ENCODE measurements around the gene SPPL3. TPM values are rescaled to one million over a fixed set of nuclear protein-coding genes. Genes with fewer than 3 reads are reported as not detected.

Gene SPPL3
- total and polyA plus RNA-seq, 7 experiments from 2014 or later = 22.8 to 51.8 (median 47.5) TPM

- intact Hi-C loops (cut with micrococcal nuclease) = no loop called here
- Mint-ChIP-seq H3K4me3 (peak overlapping the region in 1 of 10 donors; percentile 19), H3K9me3 (no peaks in the 10 kb centered on the region), H3K27ac (peak overlapping the region in 2 of 9 donors; percentile 6 to 52), H3K36me3 (peaks cover 0 to 3% (median 0%) of the 10 kb centered on the region in 5 donors), H3K4me1 (peaks cover 35 to 92% (median 79%) of the 10 kb centered on the region in 7 donors), H3K27me3 (no peaks in the 10 kb centered on the region)
- H3K27me3 ChIP-seq (ENCODE audit: control insufficient read depth in 2 of 2, insufficient read depth in 2 of 2, low read length in 2 of 2) = no peaks in the 10 kb centered on the region
- H3K36me3 ChIP-seq (ENCODE audit: control insufficient read depth in 2 of 3, insufficient read depth in 3 of 3, low read length in 3 of 3) = no peaks in the 10 kb centered on the region
- no peaks in the 10 kb centered on the region for H3K9me3 ChIP-seq (ENCODE audit: control insufficient read depth in 2 of 3, low read length in 3 of 3)
- DNase-seq (no peak), ATAC-seq (no peak)
- no peak overlapping the region for H3K27ac ChIP-seq (ENCODE audit: low read depth, low read length)
- no peak overlapping the region for H3K4me3 ChIP-seq (ENCODE audit: low read length)
- ChIA-PET POLR2A (no interaction called here), CTCF (no interaction called here)
- peaks cover 0 to 12% of the 10 kb centered on the region in 2 donors for H3K4me1 ChIP-seq (ENCODE audit: control insufficient read depth in 2 of 2, insufficient read depth in 2 of 2, low read length in 2 of 2)
Observed at GRCh38 chr12:120846721-120847120, 57.4 kb downstream of the SPPL3 start.

GRCh38 chr12:120845696-120846095, 58.5 kb downstream of the SPPL3 start:
- Mint-ChIP-seq H3K4me1 (peaks cover 26 to 82% (median 69%) of the 10 kb centered on the region in 7 donors), H3K27ac (peak overlapping the region in 2 of 9 donors; percentile 26 to 68), H3K4me3 (no peak overlapping the region), H3K36me3 (peaks cover 0 to 7% (median 0%) of the 10 kb centered on the region in 5 donors), H3K27me3 (no peaks in the 10 kb centered on the region), H3K9me3 (no peaks in the 10 kb centered on the region)
- H3K27ac ChIP-seq (ENCODE audit: low read depth, low read length) = no peak overlapping the region
- H3K4me3 ChIP-seq (ENCODE audit: low read length) = no peak overlapping the region
- no peaks in the 10 kb centered on the region for H3K27me3 ChIP-seq (ENCODE audit: control insufficient read depth in 2 of 2, insufficient read depth in 2 of 2, low read length in 2 of 2)
- H3K4me1 ChIP-seq (ENCODE audit: control insufficient read depth in 2 of 2, insufficient read depth in 2 of 2, low read length in 2 of 2) = peaks cover 0 to 8% of the 10 kb centered on the region in 2 donors
- POLR2A ChIA-PET = no interaction called here
- ATAC-seq (no peak), DNase-seq (no peak)
- no peaks in the 10 kb centered on the region for H3K36me3 ChIP-seq (ENCODE audit: control insufficient read depth in 2 of 3, insufficient read depth in 3 of 3, low read length in 3 of 3)
- intact Hi-C loops (cut with micrococcal nuclease) = no loop called here
- CTCF ChIA-PET = interaction anchor here (0.6 to 1.1 kb wide), 3 partner anchors 23 to 214 kb away, joined by 3 to 4 read pairs (median 3); no protein-coding TSS in a partner anchor
- H3K9me3 ChIP-seq (ENCODE audit: control insufficient read depth in 2 of 3, low read length in 3 of 3) = no peaks in the 10 kb centered on the region

- peaks cover 0 to 12% (median 4%) of the 10 kb centered on the region in 5 donors for H3K36me3 Mint-ChIP-seq
- H3K4me3 Mint-ChIP-seq = no peak overlapping the region
- no peaks in the 10 kb centered on the region for H3K9me3 Mint-ChIP-seq
- peak overlapping the region in 4 of 9 donors; percentile 14 to 53 (median 39) for H3K27ac Mint-ChIP-seq
- ATAC-seq (no peak), DNase-seq (no peak)
- no peaks in the 10 kb centered on the region for H3K36me3 ChIP-seq (ENCODE audit: control insufficient read depth in 2 of 3, insufficient read depth in 3 of 3, low read length in 3 of 3)
- H3K9me3 ChIP-seq (ENCODE audit: control insufficient read depth in 2 of 3, low read length in 3 of 3) = no peaks in the 10 kb centered on the region
- intact Hi-C loops (cut with micrococcal nuclease) = no loop called here
- no peaks in the 10 kb centered on the region for H3K27me3 Mint-ChIP-seq
- ChIA-PET CTCF (interaction anchor here (0.6 to 1.1 kb wide), 3 partner anchors 25 to 215 kb away, joined by 3 to 5 read pairs (median 4); no protein-coding TSS in a partner anchor), POLR2A (no interaction called here)
- no peaks in the 10 kb centered on the region for H3K27me3 ChIP-seq (ENCODE audit: control insufficient read depth in 2 of 2, insufficient read depth in 2 of 2, low read length in 2 of 2)
- peaks cover 26 to 79% (median 65%) of the 10 kb centered on the region in 7 donors for H3K4me1 Mint-ChIP-seq
- no peak overlapping the region for H3K27ac ChIP-seq (ENCODE audit: low read depth, low read length)
- peaks cover 0 to 8% of the 10 kb centered on the region in 2 donors for H3K4me1 ChIP-seq (ENCODE audit: control insufficient read depth in 2 of 2, insufficient read depth in 2 of 2, low read length in 2 of 2)
- no peak overlapping the region for H3K4me3 ChIP-seq (ENCODE audit: low read length)
Observed at GRCh38 chr12:120844768-120845449, 59.2 kb downstream of the SPPL3 start.

- CTCF ChIA-PET = no interaction called here
- no peak for ATAC-seq
Observed at GRCh38 chr12:120844297-120844696, 59.9 kb downstream of the SPPL3 start.

GRCh38 chr12:120843472-120843871, 60.7 kb downstream of the SPPL3 start:
- H3K36me3 Mint-ChIP-seq = peaks cover 0 to 12% (median 4%) of the 10 kb centered on the region in 5 donors
- Histone ChIP-seq H3K27ac (ENCODE audit: low read depth, low read length) (no peak overlapping the region), H3K36me3 (ENCODE audit: control insufficient read depth in 2 of 3, insufficient read depth in 3 of 3, low read length in 3 of 3) (no peaks in the 10 kb centered on the region), H3K4me3 (ENCODE audit: low read length) (no peak overlapping the region), H3K4me1 (ENCODE audit: control insufficient read depth in 2 of 2, insufficient read depth in 2 of 2, low read length in 2 of 2) (peaks cover 0 to 8% of the 10 kb centered on the region in 2 donors), H3K9me3 (ENCODE audit: control insufficient read depth in 2 of 3, low read length in 3 of 3) (no peaks in the 10 kb centered on the region), H3K27me3 (ENCODE audit: control insufficient read depth in 2 of 2, insufficient read depth in 2 of 2, low read length in 2 of 2) (no peaks in the 10 kb centered on the region)
- ChIA-PET POLR2A (no interaction called here), CTCF (no interaction called here)
- no peak overlapping the region for H3K4me3 Mint-ChIP-seq
- peaks cover 22 to 66% (median 54%) of the 10 kb centered on the region in 7 donors for H3K4me1 Mint-ChIP-seq
- intact Hi-C loops (cut with micrococcal nuclease) = no loop called here
- no peaks in the 10 kb centered on the region for H3K9me3 Mint-ChIP-seq
- H3K27me3 Mint-ChIP-seq = no peaks in the 10 kb centered on the region
- no peak for ATAC-seq
- peak overlapping the region in 2 of 9 donors; percentile 39 to 57 for H3K27ac Mint-ChIP-seq
- no peak for DNase-seq

More at GRCh38 chr12:120844297-120844696, 59.9 kb downstream of the SPPL3 start:
- no peaks in the 10 kb centered on the region for H3K27me3 ChIP-seq (ENCODE audit: control insufficient read depth in 2 of 2, insufficient read depth in 2 of 2, low read length in 2 of 2)
- Mint-ChIP-seq H3K4me1 (peaks cover 22 to 73% (median 59%) of the 10 kb centered on the region in 7 donors), H3K27me3 (no peaks in the 10 kb centered on the region), H3K27ac (peak overlapping the region in 7 of 9 donors; percentile 1 to 55 (median 29)), H3K36me3 (peaks cover 0 to 12% (median 4%) of the 10 kb centered on the region in 5 donors), H3K4me3 (no peak overlapping the region), H3K9me3 (no peaks in the 10 kb centered on the region)
- no peaks in the 10 kb centered on the region for H3K36me3 ChIP-seq (ENCODE audit: control insufficient read depth in 2 of 3, insufficient read depth in 3 of 3, low read length in 3 of 3)
- POLR2A ChIA-PET = no interaction called here
- peaks cover 0 to 8% of the 10 kb centered on the region in 2 donors for H3K4me1 ChIP-seq (ENCODE audit: control insufficient read depth in 2 of 2, insufficient read depth in 2 of 2, low read length in 2 of 2)
- DNase-seq = no peak
- H3K4me3 ChIP-seq (ENCODE audit: low read length) = no peak overlapping the region
- intact Hi-C loops (cut with micrococcal nuclease) = no loop called here
- no peaks in the 10 kb centered on the region for H3K9me3 ChIP-seq (ENCODE audit: control insufficient read depth in 2 of 3, low read length in 3 of 3)
- no peak overlapping the region for H3K27ac ChIP-seq (ENCODE audit: low read depth, low read length)

GRCh38 chr12:120842595-120842994, 61.6 kb downstream of the SPPL3 start:
- peaks cover 16 to 66% (median 54%) of the 10 kb centered on the region in 7 donors for H3K4me1 Mint-ChIP-seq
- Histone ChIP-seq H3K36me3 (ENCODE audit: control insufficient read depth in 2 of 3, insufficient read depth in 3 of 3, low read length in 3 of 3) (no peaks in the 10 kb centered on the region), H3K27me3 (ENCODE audit: control insufficient read depth in 2 of 2, insufficient read depth in 2 of 2, low read length in 2 of 2) (no peaks in the 10 kb centered on the region), H3K9me3 (ENCODE audit: control insufficient read depth in 2 of 3, low read length in 3 of 3) (no peaks in the 10 kb centered on the region), H3K4me1 (ENCODE audit: control insufficient read depth in 2 of 2, insufficient read depth in 2 of 2, low read length in 2 of 2) (peaks cover 0 to 9% of the 10 kb centered on the region in 2 donors), H3K4me3 (ENCODE audit: low read length) (no peak overlapping the region), H3K27ac (ENCODE audit: low read depth, low read length) (no peak overlapping the region)
- H3K9me3 Mint-ChIP-seq = no peaks in the 10 kb centered on the region
- no peak overlapping the region for H3K27ac Mint-ChIP-seq
- ATAC-seq = no peak
- ChIA-PET CTCF (no interaction called here), POLR2A (no interaction called here)
- peaks cover 0 to 12% (median 4%) of the 10 kb centered on the region in 5 donors for H3K36me3 Mint-ChIP-seq
- intact Hi-C loops (cut with micrococcal nuclease) = no loop called here
- no peaks in the 10 kb centered on the region for H3K27me3 Mint-ChIP-seq
- no peak overlapping the region for H3K4me3 Mint-ChIP-seq
- DNase-seq = no peak
